Stimulated activated CD8-positive, alpha-beta memory T cell treated with anti-CD3 and anti-CD28 coated beads, Interleukin-15, amount 100 ng/mL, for 24 hours (primary cell): Measurements from ENCODE around the gene ARHGDIB.

Source experiments
- DNase-seq: peaks from one replicate; pipeline ENCODE4 v3.0.0-alpha.2; 2020; ENCODE audit warnings: low read depth

Gene ARHGDIB

DNA sequence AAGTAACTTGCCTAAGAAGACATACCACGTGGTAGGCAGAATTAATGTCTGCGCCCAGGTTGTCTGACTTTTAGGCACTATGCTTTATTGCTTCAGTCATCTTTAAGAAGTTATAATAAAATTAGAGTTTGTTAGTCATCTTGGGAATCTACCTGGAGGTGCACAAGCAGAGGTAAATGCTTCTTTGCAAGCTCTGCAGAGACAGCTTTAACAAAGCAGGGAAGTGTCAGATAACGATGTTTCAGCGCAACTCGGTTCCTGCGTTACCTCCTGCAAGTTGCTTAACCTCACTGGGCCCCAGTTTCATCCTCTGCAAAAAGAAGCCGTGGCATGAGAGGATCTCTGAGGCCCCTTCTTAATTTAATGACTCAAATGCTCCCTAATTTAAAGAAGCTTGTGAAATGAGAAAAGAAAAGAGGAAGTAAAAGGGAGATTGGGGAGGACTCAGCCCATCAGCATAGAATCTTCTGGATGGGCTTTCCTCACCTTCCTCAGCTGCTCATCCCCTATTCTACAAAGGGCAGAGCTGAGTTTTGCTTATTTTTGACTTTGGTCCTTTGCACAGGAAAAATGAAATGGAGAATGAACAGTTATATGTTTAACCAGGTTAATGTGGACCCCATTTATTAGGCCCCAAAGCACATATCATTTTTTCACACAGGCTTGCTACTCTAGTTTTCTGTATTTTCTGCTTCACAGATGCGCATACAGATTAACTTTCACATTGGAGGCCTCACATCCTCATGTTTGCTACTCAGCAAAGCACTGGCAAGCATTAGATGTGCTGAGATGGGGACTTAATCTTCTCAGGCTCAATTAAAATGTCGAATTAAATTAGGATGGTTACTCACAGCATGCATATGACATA is 5.1 kb downstream of the ARHGDIB start:
- DNase-seq: no peak

DNA sequence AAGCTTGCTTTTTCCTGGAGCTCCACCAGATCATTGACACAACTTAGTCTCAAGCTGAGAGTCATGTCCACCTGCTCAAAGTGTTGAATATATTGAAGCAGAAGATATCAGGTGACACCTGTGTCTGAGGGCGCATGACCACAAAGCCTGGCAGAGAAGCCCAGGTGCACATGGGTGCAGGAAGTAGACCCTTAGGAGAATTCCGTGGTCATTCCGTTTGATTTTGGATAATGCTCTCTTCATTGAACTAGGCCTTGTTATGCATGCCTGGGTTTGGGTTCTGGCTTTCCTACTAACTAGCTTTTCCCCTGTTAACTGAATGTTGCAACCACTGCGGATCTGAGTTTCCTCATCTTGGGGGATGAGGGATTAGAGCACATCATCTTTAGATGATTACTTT is 7.1 kb downstream of the ARHGDIB start:
- no peak for DNase-seq

DNA sequence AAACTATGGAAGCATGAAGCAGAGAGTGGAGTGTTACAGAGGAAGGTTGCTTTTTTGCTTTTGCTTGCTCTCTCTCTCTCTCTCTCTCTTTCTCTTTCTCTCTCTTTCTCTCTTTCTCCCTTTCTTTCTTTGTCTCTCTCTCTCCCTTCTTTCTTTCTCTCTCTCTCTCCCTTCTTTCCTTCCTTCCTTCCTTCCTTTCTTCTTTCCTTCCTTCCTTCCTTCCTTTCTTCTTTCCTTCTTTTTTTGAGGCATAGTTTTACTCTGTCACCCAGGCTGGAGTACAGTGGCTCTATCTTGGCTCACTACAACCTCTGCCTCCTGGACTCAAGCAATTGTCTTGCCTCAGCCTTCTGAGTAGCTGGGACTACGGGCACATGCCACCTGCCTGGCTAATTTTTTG is 7.6 kb downstream of the ARHGDIB start:
- no peak for DNase-seq

DNA sequence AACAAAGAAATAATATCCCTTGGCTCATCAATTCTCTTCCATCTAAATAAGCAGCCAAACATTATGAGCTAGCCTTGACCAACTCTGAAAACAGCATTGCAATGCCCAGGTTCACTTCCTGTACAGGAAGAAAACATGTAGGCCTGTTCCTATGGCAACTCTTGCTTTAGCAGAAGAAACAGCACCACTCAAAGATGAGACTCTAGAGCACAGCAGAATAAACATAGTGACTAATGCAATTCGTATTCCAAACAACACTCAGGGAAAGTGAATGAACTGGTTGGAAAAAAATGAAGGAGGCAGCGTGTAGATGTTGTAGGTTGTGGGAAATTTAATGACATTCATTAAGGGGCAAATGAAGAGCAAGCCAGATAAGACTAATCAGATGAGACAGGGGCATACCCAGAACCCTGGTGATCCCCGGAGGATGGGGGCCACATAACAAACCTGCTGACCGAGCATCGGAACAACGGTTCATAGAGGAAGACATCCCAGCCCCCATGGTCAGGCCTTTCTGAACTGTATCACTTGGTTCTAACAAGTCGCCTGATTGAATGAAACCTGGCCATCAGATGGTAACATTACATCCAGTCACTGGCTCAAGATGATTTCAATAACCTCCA is 9.0 kb downstream of the ARHGDIB start:
- no peak for DNase-seq

DNA sequence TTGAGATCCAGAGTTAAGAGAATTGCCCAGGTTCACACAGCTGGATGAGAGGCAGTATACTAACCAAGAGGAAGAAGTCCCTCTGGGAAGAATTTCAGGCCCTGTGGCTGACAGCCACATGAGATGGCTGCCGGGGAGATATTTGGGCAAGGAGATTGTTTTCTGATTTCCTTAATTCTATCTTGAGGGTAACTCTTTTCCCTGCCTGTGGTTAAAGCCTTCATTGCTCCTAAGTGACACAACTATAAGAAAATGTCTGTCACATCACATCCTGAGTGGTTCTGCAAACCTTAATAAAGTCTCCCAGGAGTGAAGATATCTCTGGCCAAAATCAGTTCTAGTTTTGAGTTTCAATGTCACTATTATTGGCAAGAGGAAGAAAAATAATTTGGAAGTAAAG is 9.6 kb downstream of the ARHGDIB start:
- DNase-seq: no peak

DNA sequence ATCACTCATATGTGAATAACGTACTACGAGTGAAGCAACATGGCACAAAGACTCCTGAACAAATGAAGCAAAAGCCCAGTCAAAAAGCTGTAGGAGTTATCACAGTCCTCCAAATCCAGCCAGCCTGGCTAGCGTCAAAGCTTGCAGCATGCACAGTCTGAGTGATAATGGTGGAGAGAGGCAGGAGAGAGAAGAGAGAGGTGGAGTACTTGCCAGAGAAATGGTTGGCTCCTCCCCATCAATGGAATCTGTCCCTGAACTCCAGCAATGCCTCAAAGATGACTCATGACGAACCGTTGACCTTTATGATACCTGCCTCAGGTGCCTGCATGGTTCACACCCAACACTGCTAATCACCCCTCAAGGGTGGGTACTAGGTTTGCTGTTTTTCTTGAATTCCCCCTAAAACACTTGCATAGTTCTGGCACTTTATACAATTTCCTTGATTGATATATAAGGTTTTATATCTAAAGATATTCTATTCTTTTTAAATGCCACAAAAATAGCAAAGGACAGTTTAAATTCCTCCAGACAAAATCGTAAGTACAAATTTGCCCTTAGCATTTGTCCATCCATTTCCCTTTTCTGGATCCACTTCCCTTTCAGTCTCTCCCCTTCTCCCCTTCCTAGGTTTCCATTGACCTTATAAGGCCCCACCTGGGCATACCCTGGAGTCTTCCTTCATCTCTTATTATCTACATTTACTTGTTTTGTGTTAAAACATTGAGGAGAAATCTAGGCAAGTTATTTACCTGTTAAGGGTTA is 10.2 kb downstream of the ARHGDIB start:
- DNase-seq: no peak

DNA sequence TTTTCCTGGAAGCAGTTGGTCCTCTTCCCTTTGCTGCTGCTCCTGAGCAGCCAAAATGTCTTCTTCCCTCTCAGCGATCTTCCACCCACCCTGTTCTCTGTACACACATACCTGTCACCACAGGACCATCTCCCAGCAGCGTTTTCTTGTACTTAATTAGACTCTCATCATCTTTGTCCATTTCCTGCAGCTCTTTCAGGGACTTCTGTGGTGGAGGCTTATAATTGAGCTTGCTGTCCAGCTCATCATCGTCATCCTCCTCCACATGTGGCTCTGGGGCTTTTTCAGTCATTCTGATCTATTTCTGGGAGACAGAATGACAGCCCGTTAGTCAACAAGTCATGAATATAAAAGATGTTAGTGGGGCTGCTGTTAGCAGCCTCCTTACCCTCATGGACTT is 11.0 kb downstream of the ARHGDIB start:
- no peak for DNase-seq

DNA sequence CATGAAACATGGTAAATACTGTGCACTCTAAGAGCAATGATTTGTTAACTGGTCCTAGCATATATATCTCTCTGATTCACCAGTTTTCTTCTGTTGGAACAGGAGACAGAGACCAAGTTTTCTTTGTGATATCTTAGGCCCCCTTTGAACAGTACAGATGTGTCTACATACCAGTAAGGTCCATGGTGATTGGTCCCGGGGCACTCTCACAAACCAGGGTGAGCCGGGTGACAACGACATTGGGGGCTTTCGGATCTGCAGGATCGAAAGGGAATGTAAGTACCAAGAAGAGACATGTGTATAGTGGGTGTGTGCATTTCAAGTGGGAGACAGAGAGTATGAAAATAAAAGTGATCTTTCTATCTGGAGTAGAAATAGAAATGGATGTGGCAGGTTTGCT is 11.8 kb downstream of the ARHGDIB start:
- DNase-seq: no peak

DNA sequence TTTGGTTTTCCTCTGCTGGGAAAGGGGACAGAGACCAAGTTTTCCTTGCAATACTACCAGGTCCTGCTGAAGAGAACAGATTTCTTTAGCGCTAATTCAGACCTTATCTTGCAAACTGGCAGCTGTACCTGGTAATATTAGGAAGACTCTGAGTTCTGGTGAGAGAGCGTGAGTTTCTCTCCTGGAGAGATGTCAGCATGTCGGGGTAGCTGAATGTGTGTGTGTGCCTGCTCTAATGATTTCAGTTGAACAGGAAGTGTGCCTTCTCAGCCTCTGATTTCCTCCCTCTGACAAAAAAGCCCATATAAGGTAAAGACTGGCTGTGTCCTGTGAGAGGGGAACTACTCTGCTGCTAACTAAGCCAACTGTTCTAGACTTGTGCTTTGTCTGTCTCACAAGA is 12.7 kb downstream of the ARHGDIB start:
- no peak for DNase-seq

DNA sequence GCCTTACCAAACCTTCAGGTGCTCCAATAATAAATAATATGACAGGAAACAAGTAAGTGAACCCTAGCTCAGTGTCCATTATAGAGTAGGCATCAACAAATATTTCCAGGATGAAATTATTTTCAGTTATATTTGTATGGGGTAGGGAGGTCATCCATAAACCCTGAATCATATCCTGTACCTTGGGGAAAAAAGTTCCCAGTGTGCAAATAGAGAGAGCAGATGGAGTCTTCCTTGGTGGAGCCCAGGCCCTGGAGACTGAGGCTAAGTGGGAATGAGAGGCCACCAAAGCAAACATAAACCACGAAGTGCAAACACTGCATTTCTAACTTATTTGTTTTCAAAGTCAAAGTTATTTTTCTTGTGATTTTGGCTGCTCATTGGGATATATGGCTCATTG is 14.5 kb downstream of the ARHGDIB start:
- no peak for DNase-seq

DNA sequence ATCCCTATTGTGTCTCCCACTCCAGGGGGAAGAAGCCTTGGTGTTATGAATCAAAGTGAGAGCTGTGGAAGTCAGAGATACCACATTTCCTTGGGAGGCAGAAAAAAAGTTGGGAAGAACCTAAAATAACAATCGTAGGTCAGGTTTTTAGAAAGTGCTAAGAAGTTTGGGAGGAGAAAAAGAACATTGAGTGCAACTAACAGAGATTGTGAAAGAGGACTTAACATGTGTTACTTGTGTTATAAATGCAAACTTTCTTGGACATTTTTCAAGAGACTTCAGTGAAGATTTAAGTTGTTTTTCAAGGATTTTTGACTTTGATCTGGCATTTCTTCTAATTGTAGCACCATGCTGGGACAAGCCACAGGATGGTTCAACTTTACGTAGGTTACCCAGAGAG is 15.2 kb downstream of the ARHGDIB start:
- DNase-seq: no peak

DNA sequence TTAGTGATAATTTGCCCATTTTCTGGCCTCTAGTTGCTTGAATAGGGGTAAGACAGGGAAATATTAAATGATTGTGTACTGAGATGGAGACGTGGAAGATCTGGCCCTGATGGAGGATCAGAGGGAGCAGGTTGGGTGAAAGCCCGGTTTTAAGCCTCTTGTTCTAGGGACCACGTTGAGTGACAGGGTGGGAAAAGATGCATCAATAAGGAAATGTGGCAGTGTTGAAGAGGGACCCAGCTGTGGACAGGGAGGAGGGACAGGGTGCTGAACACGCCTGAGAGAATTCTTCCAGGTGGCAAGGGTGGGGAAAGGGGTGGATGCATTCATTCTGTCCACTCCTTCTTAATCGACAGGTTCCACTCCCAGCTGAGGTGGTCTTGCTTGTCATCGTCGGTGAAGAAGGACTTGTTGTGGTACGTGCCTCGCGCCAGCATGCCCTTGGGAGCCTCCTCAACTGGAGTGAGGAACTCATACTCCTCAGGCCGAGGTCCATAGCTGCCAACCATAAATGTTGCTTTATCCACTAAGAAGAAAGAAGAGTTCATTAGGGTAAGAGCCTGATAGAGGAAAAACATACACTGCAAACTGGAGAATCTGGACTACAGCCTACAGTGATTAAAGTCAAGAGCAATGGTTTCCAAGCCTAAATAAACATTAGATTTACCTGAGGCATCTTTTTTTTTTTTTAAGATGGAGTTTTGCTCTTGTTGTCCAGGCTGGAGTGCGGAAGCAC is 19.0 kb downstream of the ARHGDIB start:
- DNase-seq: no peak

DNA sequence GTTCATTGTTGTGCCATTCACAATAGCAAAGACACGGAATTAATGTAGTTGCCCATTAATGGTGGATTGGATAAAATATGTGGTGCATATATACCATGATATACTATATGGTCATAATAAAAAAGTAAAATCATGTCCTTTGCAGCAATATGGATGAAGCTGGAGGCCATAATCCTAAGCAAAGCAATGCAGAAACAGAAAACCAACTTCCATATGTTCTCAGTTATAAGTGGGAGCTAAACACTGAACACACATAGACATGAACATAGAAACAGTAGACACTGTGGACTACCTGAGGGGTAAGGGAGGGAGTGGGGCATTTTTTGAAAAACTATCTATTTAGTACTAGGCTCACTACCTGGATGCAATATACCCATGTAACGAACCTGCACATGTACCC is 20.0 kb downstream of the ARHGDIB start:
- no peak for DNase-seq

DNA sequence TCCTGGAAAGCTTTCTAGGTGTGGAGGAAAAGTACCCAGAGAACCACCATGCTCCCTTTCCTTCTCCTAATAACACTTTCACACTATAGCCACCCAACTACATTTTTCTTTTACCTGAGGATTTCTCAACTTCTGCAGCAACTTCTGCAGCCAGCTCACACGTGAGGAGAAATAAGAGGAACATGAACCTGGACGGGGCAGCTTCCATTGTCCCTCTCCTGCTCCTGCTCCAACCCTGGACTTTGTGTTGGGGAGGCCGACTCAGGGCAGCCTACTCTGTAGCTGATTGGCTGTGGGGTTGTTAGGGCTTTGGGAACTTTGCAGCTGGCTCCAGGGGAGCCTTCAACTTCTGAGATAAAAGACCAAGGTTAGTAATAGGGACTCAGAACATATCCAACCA is 23.1 kb downstream of the ARHGDIB start, which contains the start of gene ERP27:
TSS of gene ERP27 (minus strand) at position 237 of the 400 bp plus-strand sequence. CDS start at position 208, 29 bp downstream.
- no peak for DNase-seq

DNA sequence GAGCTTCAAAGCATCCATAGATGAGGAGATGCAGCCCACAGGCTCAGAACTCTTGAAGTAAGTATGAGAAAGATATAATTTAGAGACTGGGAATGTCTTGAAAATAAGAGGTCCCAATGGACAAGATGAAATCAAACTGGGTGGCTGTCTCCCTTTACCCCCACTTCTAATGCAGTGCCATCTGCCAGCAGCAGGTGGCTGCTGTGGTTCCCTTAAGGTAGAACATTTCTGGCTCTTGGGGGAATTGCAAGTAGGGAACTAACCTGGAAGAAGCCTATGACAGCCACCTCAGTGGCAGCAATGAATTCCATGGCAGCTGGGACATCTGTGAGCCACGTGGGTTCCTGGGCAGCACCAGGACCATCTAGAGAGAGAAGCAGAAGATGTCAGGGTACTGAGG is 23.7 kb downstream of the ARHGDIB start:
- DNase-seq: no peak

DNA sequence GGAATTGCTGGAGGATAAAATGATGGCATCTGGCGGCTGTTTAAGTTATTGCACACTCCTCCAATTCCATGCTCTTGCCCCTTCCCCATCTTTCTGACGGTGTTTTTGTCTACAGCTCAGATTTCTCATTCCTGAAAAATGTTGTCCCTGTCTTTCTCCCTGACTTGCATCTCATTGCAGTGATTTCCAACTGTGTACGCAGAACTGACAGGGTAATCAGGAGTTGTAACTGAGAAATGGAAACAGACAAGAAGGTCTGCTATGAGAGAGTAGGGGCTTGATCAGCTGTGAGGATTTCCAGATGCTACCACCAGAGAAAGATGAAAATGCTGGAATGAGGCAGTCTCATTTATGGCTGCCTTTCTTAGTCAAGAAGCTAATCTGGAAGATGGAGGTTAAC is 24.4 kb downstream of the ARHGDIB start:
- no peak for DNase-seq

DNA sequence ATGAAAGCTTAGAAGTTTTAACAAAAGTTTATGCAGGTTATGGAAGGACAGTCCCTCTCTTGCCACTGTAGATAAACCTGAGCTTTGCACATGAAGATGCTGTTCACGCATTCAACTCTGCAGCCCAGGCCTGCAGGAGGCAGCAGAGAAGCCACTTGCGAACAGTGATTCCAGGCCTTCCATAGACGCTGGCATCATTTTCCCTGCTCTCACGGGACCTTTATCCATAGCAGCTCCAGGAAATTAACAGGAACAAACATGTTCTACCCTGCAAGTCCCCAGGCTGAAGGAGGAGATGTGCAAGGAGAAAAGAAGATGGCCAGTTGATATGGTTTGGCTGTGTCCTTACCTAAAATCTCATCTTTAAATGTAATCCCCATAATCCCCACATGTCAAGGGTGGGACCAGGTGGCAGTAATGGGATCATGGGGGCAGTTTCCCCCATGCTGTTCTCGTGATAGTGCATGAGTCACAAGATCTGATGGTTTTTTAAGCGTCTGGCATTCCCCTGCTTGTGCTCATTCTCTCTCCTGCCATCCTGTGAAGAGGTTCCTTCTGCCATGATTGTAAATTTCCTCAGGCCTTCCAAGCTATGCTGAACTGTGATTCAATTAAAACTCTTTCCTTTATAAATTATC is 25.1 kb downstream of the ARHGDIB start:
- no peak for DNase-seq

DNA sequence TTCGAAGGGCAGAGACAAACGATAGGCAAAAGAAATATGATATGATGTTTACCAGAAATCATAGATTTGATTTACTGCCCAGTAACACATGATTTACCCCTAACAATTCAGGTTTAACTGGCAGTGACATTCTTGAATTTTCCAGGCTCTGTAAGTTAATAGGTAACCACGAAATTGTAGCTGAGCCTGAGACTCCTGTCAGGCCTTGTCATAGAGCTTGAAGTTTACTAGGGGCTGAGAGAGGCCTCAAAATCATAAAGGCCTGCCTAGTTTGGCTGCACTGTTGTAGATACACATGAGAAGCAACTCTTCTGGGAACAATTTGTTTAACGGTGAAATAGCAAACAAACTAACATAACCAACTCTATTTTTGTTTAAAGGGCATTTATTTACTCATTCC is 26.4 kb downstream of the ARHGDIB start:
- DNase-seq: no peak

DNA sequence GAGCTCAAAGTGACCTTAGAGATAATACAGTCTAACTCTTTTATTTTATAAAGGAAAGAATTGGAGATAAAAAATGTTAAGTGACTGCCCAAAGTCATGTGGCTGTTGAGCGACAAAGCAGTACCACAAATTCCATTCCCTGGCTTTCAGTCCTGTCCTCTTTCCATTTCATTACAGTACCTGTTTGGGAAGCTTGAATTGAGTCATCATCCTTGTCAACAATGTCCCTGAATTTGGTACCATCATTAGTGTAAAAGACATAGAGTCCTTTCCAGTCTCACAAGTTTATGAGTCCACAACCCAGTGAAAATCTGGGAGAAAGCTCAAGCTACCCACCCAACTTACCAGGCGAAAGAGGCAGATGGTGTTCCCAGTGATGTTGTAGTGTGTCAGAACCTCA is 26.9 kb downstream of the ARHGDIB start:
- DNase-seq: no peak

DNA sequence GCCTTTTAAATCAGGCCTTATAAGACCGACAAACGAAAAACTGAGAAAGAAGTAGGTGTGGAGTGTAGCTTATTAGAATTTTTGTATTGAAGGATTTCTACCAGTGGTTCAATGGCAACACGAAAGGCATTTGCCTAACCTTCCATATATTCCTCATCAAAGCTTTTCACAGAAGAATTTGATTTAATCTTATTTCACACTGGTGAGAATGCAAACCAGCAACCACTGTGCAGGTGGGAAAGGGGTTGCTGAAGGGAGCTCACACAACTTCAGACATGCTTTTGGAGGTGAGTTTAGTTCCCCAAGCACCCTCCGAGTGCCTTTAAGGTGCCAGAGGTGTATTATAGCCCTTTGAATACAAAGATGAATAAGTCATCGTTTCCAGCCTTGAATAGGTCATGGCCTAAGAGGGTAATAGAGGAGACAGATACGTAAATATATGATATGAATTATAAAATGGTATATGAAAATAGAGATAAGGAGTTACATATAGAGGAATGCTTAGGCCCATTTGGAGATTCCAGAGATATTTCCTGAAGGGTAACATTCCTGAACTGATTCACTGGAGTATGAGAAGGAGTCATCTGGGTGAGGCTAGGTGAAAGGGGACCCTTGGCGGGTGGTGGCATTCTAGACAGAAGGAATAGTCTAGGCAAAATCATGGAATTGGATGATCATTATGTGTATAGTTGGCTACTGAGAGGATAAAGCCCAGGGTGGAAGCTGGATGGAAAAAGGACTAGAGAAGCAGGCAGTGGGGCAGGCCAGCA is 29.4 kb downstream of the ARHGDIB start:
- DNase-seq: no peak

DNA sequence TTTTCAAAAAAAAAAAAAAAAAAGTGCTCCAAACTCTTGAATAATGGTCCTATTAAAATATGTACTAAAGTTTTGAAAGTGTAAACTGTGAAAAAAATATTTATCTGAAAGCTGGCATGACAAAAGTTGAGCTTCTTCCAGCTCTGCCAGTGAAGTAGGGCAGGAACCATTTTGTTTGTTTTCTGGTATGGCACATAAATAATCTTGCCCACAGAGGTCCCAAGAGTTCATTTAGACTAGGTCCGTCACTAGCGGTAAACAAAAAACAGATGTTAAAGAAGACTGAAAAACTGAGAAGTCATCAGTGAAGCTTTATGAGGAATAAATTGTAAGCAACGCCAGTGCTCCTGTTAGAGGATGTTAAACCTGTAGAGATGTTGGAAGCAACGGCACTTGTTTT is 30.0 kb downstream of the ARHGDIB start:
- no peak for DNase-seq
